Left ventricle myocardium superior (tissue), 1 donor: ENCODE data around the gene SLC39A13. TPM values are rescaled to one million over a fixed set of nuclear protein-coding genes. Genes with fewer than 3 reads are reported as not detected.

ENCODE experiments used
- ATAC-seq: fragments of 200-7000 bp; cut with Tn5 transposase; one replicate; pipeline ENCODE4 v1.9.1; 2020; ENCODE audit warnings: mild to moderate bottlenecking, moderate library complexity
- DNase-seq: peaks from one replicate; pipeline ENCODE4 v3.0.0-alpha.2; 2020
- intact Hi-C: fragments of 100-400 bp; cut with micrococcal nuclease; formaldehyde crosslinking; loops from one replicate; pipeline ENCODE4 v1.11.0; 2022
- long read RNA-seq: library from polyadenylated mRNA; unstranded; transcript quantifications from one replicate; pipeline ENCODE4 v2.0.0, GENCODE V29; 2021
- total RNA-seq: library from RNA; stranded (reverse); fragmentation: NEBNext Ultra II Directional; extraction: Animal tissue kit (Norgen Biotek cat#: 25700); gene quantifications from one replicate; pipeline ENCODE4 v1.2.1, GENCODE V29; 2021
- donor health status: DM: no; HTN: yes; CAD: no; lungs with severe emphysema.

Gene SLC39A13
- total RNA-seq: 39.5 TPM
- long read RNA-seq, partial matches to known transcripts: 25 of 177 reads
- long read RNA-seq, other reads (novel, unspliced or antisense): 149 of 177 reads

- intact Hi-C loops: no loop called here
- DNase-seq: peak; percentile 96
- ATAC-seq: peak; percentile 90
Observed at GRCh38 chr11:47407746-47408590, at the start of gene SLC39A13. SLC39A13 (plus strand) TSS chr11:47408590; CDS start chr11:47410095, 1,505 bp downstream.

GRCh38 chr11:47358731-47359051 lies 49.7 kb upstream of the SLC39A13 start:
- ATAC-seq: no peak
- intact Hi-C loops: no loop called here
- DNase-seq: peak; percentile 30

- ATAC-seq: no peak
- intact Hi-C loops: no loop called here
- peak; percentile 21 for DNase-seq
Observed at GRCh38 chr11:47359162-47359561, 49.2 kb upstream of the SLC39A13 start.

- intact Hi-C loops: no loop called here
- ATAC-seq (no peak), DNase-seq (peak; percentile 32)
Observed at GRCh38 chr11:47359586-47359985, 48.8 kb upstream of the SLC39A13 start.

GRCh38 chr11:47360341-47360740 lies 48.0 kb upstream of the SLC39A13 start:
- intact Hi-C loops: no loop called here
- DNase-seq: peak; percentile 28

GRCh38 chr11:47361419-47361818 lies 47.0 kb upstream of the SLC39A13 start:
- DNase-seq (no peak), ATAC-seq (peak; percentile 7)
- intact Hi-C loops: no loop called here

More at GRCh38 chr11:47360341-47360740, 48.0 kb upstream of the SLC39A13 start:
- ATAC-seq: no peak

- no peak for DNase-seq
- ATAC-seq: no peak
- intact Hi-C loops: no loop called here
Observed at GRCh38 chr11:47366020-47366490, 42.3 kb upstream of the SLC39A13 start.

- no peak for ATAC-seq
- intact Hi-C loops: loop anchor here (10.0 kb wide), 1 partner anchor 85 kb away; no protein-coding TSS in a partner anchor
- no peak for DNase-seq
Observed at GRCh38 chr11:47369676-47370075, 38.7 kb upstream of the SLC39A13 start.

GRCh38 chr11:47372422-47372821 lies 36.0 kb upstream of the SLC39A13 start:
- DNase-seq (no peak), ATAC-seq (no peak)
- intact Hi-C loops: loop anchor here (10.0 kb wide), 1 partner anchor 82 kb away; no protein-coding TSS in a partner anchor

GRCh38 chr11:47373876-47374719 lies 34.3 kb upstream of the SLC39A13 start:
- peak; percentile 82 for ATAC-seq
- intact Hi-C loops: loop anchor here (10.0 kb wide), 1 partner anchor 81 kb away; no protein-coding TSS in a partner anchor
- DNase-seq: peak; percentile 94

GRCh38 chr11:47374720-47375019 lies 33.7 kb upstream of the SLC39A13 start:
- ATAC-seq: no peak
- DNase-seq: no peak
- intact Hi-C loops: loop anchor here (10.0 kb wide), 1 partner anchor 80 kb away; no protein-coding TSS in a partner anchor

GRCh38 chr11:47375020-47375419 lies 33.4 kb upstream of the SLC39A13 start:
- ATAC-seq (no peak), DNase-seq (no peak)
- intact Hi-C loops: loop anchor here (10.0 kb wide), 1 partner anchor 80 kb away; no protein-coding TSS in a partner anchor

- no peak for DNase-seq
Observed at GRCh38 chr11:47375546-47376085, 32.8 kb upstream of the SLC39A13 start.

GRCh38 chr11:47376107-47376524 lies 32.3 kb upstream of the SLC39A13 start:
- DNase-seq (no peak), ATAC-seq (no peak)
- intact Hi-C loops: loop anchor here (10.0 kb wide), 1 partner anchor 79 kb away; no protein-coding TSS in a partner anchor

More at GRCh38 chr11:47375546-47376085, 32.8 kb upstream of the SLC39A13 start:
- no peak for ATAC-seq
- intact Hi-C loops: loop anchor here (10.0 kb wide), 1 partner anchor 79 kb away; no protein-coding TSS in a partner anchor

GRCh38 chr11:47376525-47377371 lies 31.6 kb upstream of the SLC39A13 start:
- peak; percentile 45 for ATAC-seq
- DNase-seq: peak; percentile 72
- intact Hi-C loops: loop anchor here (10.0 kb wide), 1 partner anchor 78 kb away; no protein-coding TSS in a partner anchor

GRCh38 chr11:47377571-47378009 lies 30.8 kb upstream of the SLC39A13 start:
- intact Hi-C loops: loop anchor here (10.0 kb wide), 1 partner anchor 77 kb away; no protein-coding TSS in a partner anchor
- ATAC-seq: peak; percentile 31
- DNase-seq: no peak

GRCh38 chr11:47378010-47378835 lies 30.2 kb upstream of the SLC39A13 start, which contains the start of gene SPI1:
SPI1 (minus strand) TSS chr11:47378547; CDS start chr11:47378353, 194 bp downstream.
- ATAC-seq (peak; percentile 50), DNase-seq (peak; percentile 69)
- intact Hi-C loops: loop anchor here (10.0 kb wide), 1 partner anchor 77 kb away; no protein-coding TSS in a partner anchor
